Panc1 (cell line): ENCODE data around the gene CDKL4. TPM values are rescaled to one million over a fixed set of nuclear protein-coding genes. Genes with fewer than 3 reads are reported as not detected.

ENCODE experiments used
- ATAC-seq: fragments of 200-7000 bp; cut with Tn5 transposase; 2 replicates; pipeline ENCODE4 v1.9.1; 2020; ENCODE audit warnings: mild to moderate bottlenecking, moderate library complexity
- BruUV-seq: library from RNA; stranded (reverse); fragments of 400-500 nt; replicated peaks from 2 replicates; lab custom pipeline; 2021; lab: Mats Ljungman, UMichigan
- CTCF ChIA-PET: fragments of 300-600 bp; sonication (Branson Sonifier 250); formaldehyde crosslinking; loops from one replicate; lab custom pipeline; 2022; ENCODE audit warnings: antibody characterized with exemption; lab: Charles Lee
- POLR2A ChIA-PET: fragments of 300-600 bp; sonication (Branson Sonifier 250); formaldehyde crosslinking; loops from one replicate; lab custom pipeline; 2022; ENCODE audit warnings: antibody characterized with exemption; lab: Charles Lee
- DNase-seq: peaks from one replicate; pipeline ENCODE4 v3.0.0-alpha.2; 2010; ENCODE audit warnings: low read depth, low spot score
- H3K27ac ChIP-seq: 2 replicates; pipeline ENCODE4 v1.5.1; 2011; ENCODE audit warnings: mild to moderate bottlenecking, low read length, inconsistent platforms
- H3K27me3 ChIP-seq: fragments of 200-500 bp; sonication (Bioruptor generic); 2 replicates; pipeline ENCODE4 v1.6.0; 2014; ENCODE audit warnings: low read length, inconsistent platforms; ENCODE audit not compliant: control insufficient read depth, insufficient read depth
- H3K36me3 ChIP-seq: fragments of 200-500 bp; sonication (Bioruptor generic); 2 replicates; pipeline ENCODE4 v1.5.1; 2014; ENCODE audit warnings: inconsistent platforms, mild to moderate bottlenecking, low read length, moderate library complexity; ENCODE audit not compliant: control insufficient read depth, insufficient read depth
- H3K4me1 ChIP-seq: 2 replicates; pipeline ENCODE4 v1.5.1; 2011; ENCODE audit warnings: inconsistent platforms, mild to moderate bottlenecking, low read length, moderate library complexity; ENCODE audit not compliant: control insufficient read depth, insufficient read depth
- H3K4me3 ChIP-seq, 2 experiments: 2 replicates each; pipeline ENCODE4 v1.5.1; 2011 to 2012; ENCODE audit warnings: low read depth in 2 of 2, low read length in 2 of 2, mild to moderate bottlenecking in 2 of 2, inconsistent platforms in 1 of 2, moderate library complexity in 1 of 2
- H3K9me3 ChIP-seq: fragments of 200-500 bp; sonication (Bioruptor generic); 2 replicates; pipeline ENCODE4 v1.5.1; 2014; ENCODE audit warnings: low read depth, mild to moderate bottlenecking, inconsistent platforms, low read length, moderate library complexity; ENCODE audit not compliant: control insufficient read depth, insufficient read depth
- CTCF ChIP-seq: fragments of 450-650 bp; IDR thresholded peaks from 2 replicates; pipeline ENCODE4 v1.5.1; 2017; ENCODE audit warnings: mild to moderate bottlenecking
- POLR2AphosphoS5 ChIP-seq: IDR thresholded peaks from 2 replicates; pipeline ENCODE4 v1.6.1; 2012; ENCODE audit warnings: mild to moderate bottlenecking, low read depth, low read length, moderate library complexity
- REST ChIP-seq, 2 experiments: IDR thresholded peaks; 2 replicates each; pipeline ENCODE4 v1.6.1; 2011 to 2012; ENCODE audit warnings: low read depth in 2 of 2, control low read depth in 1 of 2, low read length in 1 of 2, mild to moderate bottlenecking in 1 of 2, moderate library complexity in 1 of 2; ENCODE audit not compliant: insufficient read depth in 1 of 2
- SIN3A ChIP-seq: IDR thresholded peaks from 2 replicates; pipeline ENCODE4 v1.6.1; 2012; ENCODE audit warnings: low read depth, mild to moderate bottlenecking, low read length, moderate library complexity, borderline replicate concordance; ENCODE audit not compliant: insufficient read depth
- TCF7L2 ChIP-seq: IDR thresholded peaks from 2 replicates; pipeline ENCODE4 v1.6.1; 2011; ENCODE audit warnings: mild to moderate bottlenecking, low read depth, low read length, inconsistent platforms
- in situ Hi-C: cut with HindIII; loops from 2 replicates; pipeline ENCODE4 v1.10.0; 2016; ENCODE audit warnings: low sequenced_read_pairs, low pct_unique_long_range_greater_than_20kb
- intact Hi-C: fragments of 100-400 bp; cut with micrococcal nuclease; formaldehyde crosslinking; loops from one replicate; pipeline ENCODE4 v1.10.0; 2022; ENCODE audit not compliant: unreplicated experiment
- total RNA-seq: library from RNA; stranded (reverse); gene quantifications from one replicate; pipeline ENCODE4 v1.2.1, GENCODE V29; 2021; ENCODE audit not compliant: unreplicated experiment

Gene CDKL4
- total RNA-seq, 1 experiment from 2014 or later: not detected

- BruUV-seq: no TSS peak
- POLR2A ChIA-PET: no interaction called here
Measured at GRCh38 chr2:39281391-39281790, 37.6 kb upstream of the CDKL4 start.

GRCh38 chr2:39275016-39275415, 31.2 kb upstream of the CDKL4 start:
- POLR2A ChIA-PET: no interaction called here
- H3K9me3 ChIP-seq: no peaks in the 10 kb centered on the region
- in situ Hi-C loops (no loop called here), intact Hi-C loops (no loop called here)
- no peak overlapping the region for H3K27ac ChIP-seq
- DNase-seq (no peak), ATAC-seq (no peak)
- no peaks in the 10 kb centered on the region for H3K4me1 ChIP-seq
- BruUV-seq: no TSS peak
- CTCF ChIA-PET: no interaction called here
- peaks cover 15% of the 10 kb centered on the region for H3K36me3 ChIP-seq
- TF ChIP-seq SIN3A: no peak
- no peak for TF ChIP-seq REST (IDR thresholded peaks at IDR 0.05; ENCODE audit: insufficient read depth in 1 of 2, low read depth in 2 of 2, low read length in 1 of 2)
- no peak for TF ChIP-seq POLR2AphosphoS5
- H3K27me3 ChIP-seq: no peaks in the 10 kb centered on the region
- H3K4me3 ChIP-seq: no peak overlapping the region

More at GRCh38 chr2:39281391-39281790, 37.6 kb upstream of the CDKL4 start:
- Histone ChIP-seq H3K27me3 (no peaks in the 10 kb centered on the region), H3K36me3 (peaks cover 12% of the 10 kb centered on the region), H3K4me3 (no peak overlapping the region), H3K27ac (no peak overlapping the region), H3K9me3 (no peaks in the 10 kb centered on the region), H3K4me1 (no peaks in the 10 kb centered on the region)
- in situ Hi-C loops (no loop called here), intact Hi-C loops (no loop called here)
- TF ChIP-seq POLR2AphosphoS5 (no peak), SIN3A (no peak), CTCF (no peak), REST (IDR thresholded peaks at IDR 0.05; ENCODE audit: insufficient read depth in 1 of 2, low read depth in 2 of 2, low read length in 1 of 2) (no peak), TCF7L2 (no peak)
- no peak for ATAC-seq
- no peak for DNase-seq
- CTCF ChIA-PET: no interaction called here
